NCI-H2029 (cell line): ENCODE results near the gene LRRC2.
"Not testable (repeated sequence)": the region's sequence is repeated elsewhere in the genome, so short reads cannot be mapped to it uniquely, and the experiment has no call there.

Experiments used
- DNase-seq: peaks from one replicate; lab custom pipeline; 2025; lab: John Stamatoyannopoulos, UW

LRRC2 gene

GRCh38 chr3:46584598-46585467 is 18.7 kb upstream of the LRRC2 start:
- DNase-seq = no peak

DNA sequence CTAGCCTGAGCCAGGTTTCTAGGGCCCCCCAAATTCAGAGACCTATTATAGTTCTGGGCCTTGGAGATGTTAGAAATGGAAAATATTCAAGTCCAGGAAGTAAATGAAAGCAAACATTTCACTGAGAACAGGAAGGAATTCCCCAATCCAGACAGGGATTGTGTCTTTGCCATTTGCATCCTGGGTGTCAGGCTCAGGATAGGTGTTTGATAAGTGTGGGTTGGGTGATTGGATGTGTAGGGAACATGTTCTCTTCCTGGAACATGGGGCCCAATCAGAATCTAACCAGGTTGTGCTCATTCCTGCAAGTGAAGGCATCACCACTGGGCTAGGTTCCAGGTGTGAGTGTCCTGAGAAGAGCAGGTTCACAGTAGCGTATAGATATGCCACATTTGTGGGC is 14.6 kb upstream of the LRRC2 start:
- DNase-seq = no peak

GRCh38 chr3:46579756-46580286 is 13.7 kb upstream of the LRRC2 start:
- DNase-seq = no peak

DNA sequence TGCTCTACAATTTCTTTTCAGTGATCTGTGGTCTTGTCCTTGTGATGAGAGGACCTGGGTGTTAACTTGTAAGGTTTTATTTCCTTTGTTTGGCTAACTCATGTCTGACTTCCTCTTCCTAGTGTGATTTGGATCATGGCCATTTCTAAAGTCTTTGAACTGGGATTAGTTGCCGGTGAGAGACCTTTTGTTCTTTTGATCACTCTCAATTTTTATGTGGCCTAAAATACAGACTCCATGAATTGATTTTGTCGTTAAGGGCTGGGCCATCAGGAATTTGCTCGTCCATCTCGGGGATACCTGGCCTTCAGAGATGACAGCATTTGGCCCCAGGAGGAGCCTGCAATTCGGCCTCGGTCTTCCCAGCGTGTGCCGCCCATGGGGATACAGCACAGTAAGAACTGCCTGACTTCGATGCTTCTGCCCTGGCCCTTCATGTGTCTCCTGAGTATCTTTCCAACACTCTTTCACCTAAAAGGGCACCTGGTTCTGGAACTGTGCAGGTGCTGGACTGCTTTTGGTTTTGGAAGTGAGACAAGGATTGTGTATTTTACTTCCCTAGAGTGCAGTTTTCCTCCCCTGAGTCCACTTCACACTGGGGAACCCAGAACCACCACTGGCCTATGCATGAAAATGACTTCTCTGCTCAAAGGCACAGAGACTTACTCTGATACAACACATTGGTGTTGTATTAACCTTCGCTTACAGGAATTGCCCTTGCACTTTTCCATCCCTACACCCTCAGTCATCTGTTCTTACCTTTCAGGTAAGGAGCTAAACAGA is 13.1 kb upstream of the LRRC2 start:
- DNase-seq = peak; percentile 54

DNA sequence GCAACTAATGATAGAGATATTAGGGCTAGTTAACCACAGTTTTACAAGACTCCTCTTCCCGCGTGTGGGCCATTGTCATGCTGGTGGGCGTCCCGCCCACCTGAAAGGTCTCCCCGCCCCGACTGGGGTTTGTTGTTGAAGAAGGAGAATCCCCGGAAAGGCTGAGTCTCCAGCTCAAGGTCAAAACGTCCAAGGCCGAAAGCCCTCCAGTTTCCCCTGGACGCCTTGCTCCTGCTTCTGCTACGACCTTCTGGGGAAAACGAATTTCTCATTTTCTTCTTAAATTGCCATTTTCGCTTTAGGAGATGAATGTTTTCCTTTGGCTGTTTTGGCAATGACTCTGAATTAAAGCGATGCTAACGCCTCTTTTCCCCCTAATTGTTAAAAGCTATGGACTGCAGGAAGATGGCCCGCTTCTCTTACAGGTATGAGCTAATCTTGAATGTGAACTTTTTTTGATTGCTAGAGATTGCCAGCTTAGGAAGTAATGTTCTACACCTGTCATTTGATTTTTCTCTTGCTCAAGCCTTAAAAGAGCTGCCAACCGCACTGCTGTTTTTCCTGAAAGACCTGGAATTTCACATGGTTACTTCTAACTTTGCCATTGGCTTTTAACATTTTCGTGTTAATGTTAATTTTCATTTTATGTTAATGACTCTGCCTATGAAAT is 11.6 kb upstream of the LRRC2 start:
- not testable (repeated sequence) for DNase-seq

DNA sequence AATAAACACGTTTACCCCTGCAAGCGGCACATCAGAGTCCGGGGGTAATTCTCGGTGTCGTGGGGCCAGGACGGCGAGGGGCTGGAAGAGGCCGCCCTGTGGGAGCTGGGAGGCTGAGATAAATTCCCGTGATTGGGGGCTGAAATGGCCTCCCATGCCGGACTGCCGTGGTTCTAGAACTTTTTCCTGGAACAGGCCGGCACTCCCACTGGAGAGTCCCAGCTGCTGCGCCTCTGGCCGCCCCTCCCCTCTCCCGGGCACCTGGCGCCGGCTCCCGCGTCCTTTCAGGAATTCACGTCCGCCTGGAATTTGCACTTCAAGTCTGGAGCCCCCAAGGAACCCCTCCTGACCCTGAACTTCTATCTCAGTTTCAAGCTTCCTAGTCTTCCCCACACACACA is 10.8 kb upstream of the LRRC2 start:
- no peak for DNase-seq

DNA sequence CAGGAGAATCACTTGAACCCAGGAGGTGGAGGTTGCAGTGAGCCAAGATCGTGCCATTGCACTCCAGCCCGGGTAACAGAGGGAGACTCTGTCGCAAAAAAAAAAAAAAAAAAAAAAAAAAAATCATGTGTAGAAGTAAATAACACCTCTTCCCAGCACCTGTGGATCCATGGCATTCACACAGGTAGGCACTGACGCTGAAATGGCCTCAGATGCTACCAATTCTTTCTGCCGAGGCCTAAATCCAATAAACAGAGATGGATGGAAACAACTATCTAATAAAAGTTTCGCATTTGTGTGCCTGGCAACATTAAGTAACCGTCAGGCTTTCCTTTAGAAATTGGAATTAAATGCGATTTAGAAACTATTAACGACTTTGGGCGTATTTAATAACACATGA is 10.3 kb upstream of the LRRC2 start:
- DNase-seq = no peak

DNA sequence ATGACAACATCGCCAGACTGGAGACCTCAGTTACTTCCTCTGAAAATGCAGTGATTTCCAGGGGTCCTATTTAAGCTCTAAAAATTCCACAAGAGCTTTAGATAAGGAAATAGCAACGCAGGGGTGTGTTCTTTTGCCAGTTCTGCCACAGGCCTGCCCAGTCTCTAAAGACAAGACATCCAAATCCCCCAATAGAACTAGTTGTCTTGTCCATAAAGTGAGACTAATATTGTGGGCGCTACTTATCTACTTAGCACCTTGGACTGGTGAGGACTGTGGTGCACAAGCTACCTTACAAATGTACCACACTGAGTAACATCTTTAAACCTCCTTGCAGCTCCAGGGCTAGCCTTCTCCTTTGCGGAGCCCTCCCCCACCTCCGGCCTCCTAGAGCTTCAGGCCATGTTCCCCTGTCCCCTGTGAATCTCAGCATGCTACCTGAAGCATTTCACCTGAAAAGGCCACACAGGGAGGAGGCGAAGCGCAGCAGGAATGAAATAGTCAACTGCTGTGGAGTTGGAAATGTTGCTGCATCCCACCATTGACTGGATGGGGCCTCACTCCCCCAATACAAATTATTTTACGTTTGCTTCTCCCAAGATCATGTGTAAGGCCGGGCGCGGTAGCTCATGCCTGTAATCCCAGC is 9.6 kb upstream of the LRRC2 start:
- no peak for DNase-seq

GRCh38 chr3:46574881-46575576 is 8.9 kb upstream of the LRRC2 start:
- DNase-seq = no peak

- peak; percentile 39 for DNase-seq
These were observed 8.1 kb upstream of the LRRC2 start for GRCh38 chr3:46574243-46574646.

GRCh38 chr3:46573701-46574100 is 7.6 kb upstream of the LRRC2 start:
- no peak for DNase-seq

DNA sequence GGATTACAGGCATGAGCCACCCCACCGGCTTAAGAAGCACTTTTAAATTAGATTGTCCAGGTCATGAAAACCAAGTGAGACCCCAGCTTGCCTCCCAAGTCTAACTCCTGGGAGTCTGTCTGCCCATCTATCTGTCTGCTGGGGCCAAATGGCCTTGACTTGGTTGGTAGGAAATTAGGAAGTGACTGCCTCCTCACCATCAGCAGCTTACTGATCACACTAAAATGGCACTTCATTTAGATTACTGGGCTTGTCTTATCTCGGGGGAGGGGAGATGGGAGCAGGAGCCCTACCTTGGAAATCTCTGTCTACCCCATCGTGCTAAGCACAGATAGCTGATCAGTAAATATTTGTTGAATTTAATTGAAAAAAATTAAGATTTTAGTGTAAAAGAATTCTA is 5.6 kb upstream of the LRRC2 start:
- no peak for DNase-seq

DNA sequence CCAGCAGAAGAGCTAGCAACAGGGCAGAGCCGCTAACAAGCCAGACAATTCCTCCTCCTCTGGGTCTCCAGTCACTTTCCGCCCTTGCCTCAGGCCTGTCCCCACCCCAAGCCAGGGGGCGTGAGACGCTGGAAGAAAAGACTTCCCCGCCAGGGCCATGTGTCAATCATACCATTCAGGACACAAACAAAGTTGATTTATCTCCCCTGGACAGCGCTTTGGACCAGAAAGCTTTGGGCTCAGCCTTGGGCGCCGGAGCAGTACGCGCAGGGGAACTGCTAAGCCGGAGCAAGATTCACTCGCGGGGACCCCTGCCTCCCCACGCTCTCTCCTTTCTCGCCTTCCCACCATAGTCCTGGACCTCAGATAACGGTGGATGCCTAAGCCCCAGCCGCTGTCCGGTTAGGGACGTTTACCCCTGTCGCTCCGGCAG is 479 bp downstream of the LRRC2 start:
- no peak for DNase-seq

DNA sequence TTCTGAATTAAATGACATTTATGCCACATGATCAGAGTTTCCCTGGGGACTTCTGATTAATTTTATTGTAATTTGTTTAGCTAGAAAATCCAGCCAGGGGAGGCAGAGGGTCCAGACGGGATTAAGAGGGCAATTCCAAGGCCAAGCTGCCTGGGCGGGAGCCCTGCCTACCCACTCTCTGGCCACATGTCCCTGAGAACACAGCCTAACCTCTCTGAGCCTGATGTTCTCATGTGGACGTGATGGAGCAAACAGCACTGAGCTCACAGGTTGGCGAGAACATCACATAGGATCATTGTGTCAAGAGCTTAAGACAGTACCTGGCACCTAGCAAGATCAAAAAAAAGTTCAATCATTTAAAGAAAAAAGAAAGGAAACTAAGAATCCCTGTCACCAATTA is 1.0 kb downstream of the LRRC2 start:
- DNase-seq = no peak

DNA sequence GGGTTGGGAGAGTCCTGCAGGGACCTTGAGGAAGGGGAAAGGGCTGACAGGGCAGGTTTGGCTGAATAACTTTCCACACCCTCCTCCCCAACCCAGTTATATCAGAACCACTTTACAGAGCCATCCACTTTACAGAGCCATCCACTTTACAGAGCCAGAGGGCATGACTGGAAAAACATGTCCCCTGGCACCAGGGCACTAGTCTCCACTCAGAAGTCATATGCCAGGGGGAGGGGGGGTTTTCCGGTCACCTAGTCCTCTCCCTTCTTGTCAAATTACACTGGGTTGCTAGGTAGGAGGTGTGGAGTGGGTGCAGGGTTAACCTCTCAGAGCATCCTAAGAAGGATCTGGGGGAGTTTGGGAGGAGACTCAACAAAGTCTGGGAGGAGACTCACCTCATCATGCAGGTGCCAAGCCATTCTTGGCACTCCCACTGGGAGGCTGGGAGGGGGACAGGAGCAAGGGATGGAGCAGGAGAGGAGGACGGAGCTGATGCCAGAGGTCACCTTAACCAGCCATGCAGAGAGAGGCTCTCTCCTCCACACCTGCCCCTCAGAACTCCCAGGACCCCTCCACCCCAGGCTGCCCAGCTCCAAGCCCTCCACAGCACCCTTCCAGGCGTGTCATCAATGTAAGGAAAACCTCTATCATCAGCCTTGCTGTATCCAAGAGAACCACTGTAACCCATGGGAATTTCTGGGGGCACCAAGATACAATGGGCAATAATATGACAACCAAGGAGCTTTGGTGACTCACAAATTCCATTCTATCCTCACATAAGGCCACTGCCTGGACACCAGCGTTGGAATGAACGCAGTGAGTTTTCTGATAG is 1.7 kb downstream of the LRRC2 start:
- DNase-seq = peak; percentile 11

GRCh38 chr3:46561951-46562350 is 4.2 kb downstream of the LRRC2 start:
- DNase-seq = no peak

- DNase-seq = no peak
These were observed 4.6 kb downstream of the LRRC2 start for GRCh38 chr3:46561511-46561910.

DNA sequence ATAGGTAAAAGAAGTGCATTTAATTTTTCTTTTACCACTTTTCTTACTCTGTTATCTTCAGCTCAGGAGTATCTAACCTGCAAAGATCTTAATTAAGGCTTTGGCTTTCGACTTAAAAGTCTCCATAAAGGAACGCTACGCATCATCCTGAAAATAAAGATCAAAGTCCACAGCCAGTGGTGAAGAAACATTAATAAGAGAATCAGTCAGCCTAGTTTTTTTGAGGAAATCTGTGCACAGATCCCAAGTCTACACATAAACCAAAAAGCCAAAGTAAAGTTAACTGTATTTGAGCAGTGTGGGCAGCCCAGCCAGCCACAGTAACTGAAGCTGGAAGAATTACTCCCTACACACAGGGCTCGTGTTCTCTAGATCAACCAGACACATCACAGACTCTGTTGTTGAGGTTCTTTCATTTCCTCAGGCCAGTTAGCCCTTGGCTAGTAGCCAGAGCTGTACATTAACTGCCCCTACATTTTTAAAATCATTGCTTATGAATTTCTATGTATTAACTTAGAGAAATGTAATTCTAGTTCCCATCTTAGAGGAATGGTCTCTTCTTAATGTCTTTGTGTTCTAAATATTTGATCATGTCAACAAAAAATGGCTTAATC is 6.9 kb downstream of the LRRC2 start:
- no peak for DNase-seq

GRCh38 chr3:46558184-46559043 is 7.7 kb downstream of the LRRC2 start:
- DNase-seq = peak; percentile 33
